ENCODE data around the gene ADAMTS5. TPM values are rescaled to one million over a fixed set of nuclear protein-coding genes. Genes with fewer than 3 reads are reported as not detected.

ADAMTS5 gene
- total RNA-seq, 3 donors from 2014 or later = 1.1 to 8.7 (median 5.5) TPM

GRCh38 chr21:26877018-26877417 is 89.9 kb downstream of the ADAMTS5 start:
- no peak for ATAC-seq
- no peaks in the 10 kb centered on the region for H3K9me3 ChIP-seq
- intact Hi-C loops (cut with DNase I, micrococcal nuclease) = no loop called here
- no peaks in the 10 kb centered on the region for H3K4me1 ChIP-seq (ENCODE audit: low read depth)
- no peak overlapping the region for H3K4me3 ChIP-seq
- TF ChIP-seq CTCF (IDR thresholded peaks at IDR 0.05) = no peak
- no peaks in the 10 kb centered on the region for H3K36me3 ChIP-seq (ENCODE audit: low read depth)
- no peak for DNase-seq

GRCh38 chr21:26874347-26874746 is 92.5 kb downstream of the ADAMTS5 start:
- Histone ChIP-seq H3K4me3 (no peak overlapping the region), H3K4me1 (ENCODE audit: low read depth) (no peaks in the 10 kb centered on the region), H3K36me3 (ENCODE audit: low read depth) (no peaks in the 10 kb centered on the region), H3K9me3 (no peaks in the 10 kb centered on the region)
- intact Hi-C loops (cut with DNase I, micrococcal nuclease) = no loop called here
- no peak for TF ChIP-seq CTCF (IDR thresholded peaks at IDR 0.05)
- no peak for DNase-seq
- no peak for ATAC-seq

Small RNAs within 50 kb of the gene (microRNA-seq; reads per million reads assigned to microRNA genes)
- not detected for gene MIR4759

Other genes with a start within 250 kb of the ADAMTS5 start
- gene ADAMTS1, start 121.7 kb downstream of the ADAMTS5 start, total RNA-seq = 10 to 100 TPM in 2 of 3 donors, 1 to 10 TPM in 1; 5.2 to 59.3 (median 43.9) TPM

All from mucosa of descending colon (tissue), 3 donors.